ENCODE data around the gene CPED1.

DNA sequence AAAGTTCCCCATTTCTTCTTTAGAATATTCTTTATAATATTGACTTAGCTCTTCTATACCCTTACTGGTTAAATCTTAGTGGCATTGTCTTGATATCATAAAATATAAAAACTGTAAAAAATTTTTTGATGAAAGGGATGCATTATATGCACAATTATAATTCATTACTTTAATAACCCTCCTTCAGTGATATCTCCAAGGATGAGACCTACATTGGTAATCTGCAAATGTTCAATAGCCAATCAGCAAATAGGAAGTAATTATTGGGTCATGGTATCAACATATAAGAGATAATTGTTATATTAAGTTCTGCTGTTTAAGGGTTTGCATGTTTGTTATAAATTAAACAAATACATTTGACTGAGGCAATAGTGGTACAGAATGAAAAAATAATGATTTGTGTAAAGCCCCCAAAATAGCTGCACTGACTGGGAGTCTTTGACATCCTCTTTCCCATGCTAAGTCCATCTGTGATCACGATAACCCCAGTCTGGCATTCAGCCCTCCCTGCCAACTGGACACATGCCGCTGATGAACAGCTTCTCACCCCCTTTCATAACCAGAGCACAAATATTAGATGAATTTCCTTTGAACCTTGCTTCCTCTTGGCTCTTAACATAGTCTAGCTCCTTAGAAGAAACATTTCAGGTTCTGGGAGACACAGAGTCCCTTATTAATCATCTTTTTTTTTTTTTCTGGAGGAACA lies 169.5 kb downstream of the CPED1 start:
- TF ChIP-seq, protein P1, sequence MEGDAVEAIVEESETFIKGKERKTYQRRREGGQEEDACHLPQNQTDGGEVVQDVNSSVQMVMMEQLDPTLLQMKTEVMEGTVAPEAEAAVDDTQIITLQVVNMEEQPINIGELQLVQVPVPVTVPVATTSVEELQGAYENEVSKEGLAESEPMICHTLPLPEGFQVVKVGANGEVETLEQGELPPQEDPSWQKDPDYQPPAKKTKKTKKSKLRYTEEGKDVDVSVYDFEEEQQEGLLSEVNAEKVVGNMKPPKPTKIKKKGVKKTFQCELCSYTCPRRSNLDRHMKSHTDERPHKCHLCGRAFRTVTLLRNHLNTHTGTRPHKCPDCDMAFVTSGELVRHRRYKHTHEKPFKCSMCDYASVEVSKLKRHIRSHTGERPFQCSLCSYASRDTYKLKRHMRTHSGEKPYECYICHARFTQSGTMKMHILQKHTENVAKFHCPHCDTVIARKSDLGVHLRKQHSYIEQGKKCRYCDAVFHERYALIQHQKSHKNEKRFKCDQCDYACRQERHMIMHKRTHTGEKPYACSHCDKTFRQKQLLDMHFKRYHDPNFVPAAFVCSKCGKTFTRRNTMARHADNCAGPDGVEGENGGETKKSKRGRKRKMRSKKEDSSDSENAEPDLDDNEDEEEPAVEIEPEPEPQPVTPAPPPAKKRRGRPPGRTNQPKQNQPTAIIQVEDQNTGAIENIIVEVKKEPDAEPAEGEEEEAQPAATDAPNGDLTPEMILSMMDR (IDR thresholded peaks at IDR 0.05), result no peak
- TF ChIP-seq POLR2A (IDR thresholded peaks at IDR 0.05), result no peak
